Measurements from ENCODE around the gene RDX.
A peak's percentile ranks its signal among the peaks of the same experiment; 100 is the strongest.
"Not testable (repeated sequence)": the region's sequence is repeated elsewhere in the genome, so short reads cannot be mapped to it uniquely, and the experiment has no call there.

The RDX gene

GRCh38 chr11:110303414-110303826 is 7.0 kb upstream of the RDX start:
- DNase-seq: no peak

GRCh38 chr11:110301577-110301976 is 5.2 kb upstream of the RDX start:
- DNase-seq: no peak

GRCh38 chr11:110301032-110301431 is 4.6 kb upstream of the RDX start:
- DNase-seq: no peak

GRCh38 chr11:110299006-110299785 is 2.8 kb upstream of the RDX start:
- no peak for DNase-seq

GRCh38 chr11:110298301-110298765 is 1.9 kb upstream of the RDX start:
- DNase-seq: no peak

- no peak for DNase-seq
Observed at GRCh38 chr11:110297726-110298300, 1.4 kb upstream of the RDX start.

- no peak for DNase-seq
Observed at GRCh38 chr11:110297076-110297725, 787 bp upstream of the RDX start.

- DNase-seq: peak; percentile 37 to 48
Observed at GRCh38 chr11:110295531-110296225, 736 bp downstream of the RDX start.

- no peak for DNase-seq
Observed at GRCh38 chr11:110295086-110295485, 1.3 kb downstream of the RDX start.

- DNase-seq: no peak
Observed at GRCh38 chr11:110294509-110294908, 1.9 kb downstream of the RDX start.

- no peak for DNase-seq
Observed at GRCh38 chr11:110293389-110293788, 3.0 kb downstream of the RDX start.

GRCh38 chr11:110292146-110292545 is 4.3 kb downstream of the RDX start:
- DNase-seq: not testable (repeated sequence)

- DNase-seq: no peak
Observed at GRCh38 chr11:110290591-110291334, 5.7 kb downstream of the RDX start.

- no peak for DNase-seq
Observed at GRCh38 chr11:110289472-110289871, 6.9 kb downstream of the RDX start.

- DNase-seq: no peak
Observed at GRCh38 chr11:110287537-110287936, 8.9 kb downstream of the RDX start.

GRCh38 chr11:110286298-110287040 is 9.9 kb downstream of the RDX start:
- DNase-seq: no peak

GRCh38 chr11:110283862-110284261 is 12.6 kb downstream of the RDX start:
- DNase-seq: no peak

- DNase-seq: not testable (repeated sequence)
Observed at GRCh38 chr11:110280595-110280994, 15.8 kb downstream of the RDX start.

GRCh38 chr11:110279881-110280280 is 16.5 kb downstream of the RDX start:
- no peak for DNase-seq

- no peak for DNase-seq
Observed at GRCh38 chr11:110272919-110273318, 23.5 kb downstream of the RDX start.

- no peak for DNase-seq
Observed at GRCh38 chr11:110269996-110270395, 26.4 kb downstream of the RDX start.

GRCh38 chr11:110268441-110268840 is 28.0 kb downstream of the RDX start:
- DNase-seq: no peak

Measured in Kasumi-1 (cell line).